HepG2 (cell line): ENCODE results near the gene TNS1. TPM values are rescaled to one million over a fixed set of nuclear protein-coding genes. Genes with fewer than 3 reads are reported as not detected.

ENCODE experiments used
- ATAC-seq: fragments of 200-7000 bp; cut with Tn5 transposase; 3 replicates; pipeline ENCODE4 v1.9.1; 2020; ENCODE audit warnings: mild to moderate bottlenecking, moderate library complexity
- BruUV-seq: library from RNA; stranded (reverse); fragments of 400-500 nt; replicated peaks from 2 replicates; lab custom pipeline; 2021; lab: Mats Ljungman, UMichigan
- CTCF ChIA-PET: fragments of 300-600 bp; formaldehyde crosslinking; extraction: SDS; loops from one replicate; lab custom pipeline; 2021; ENCODE audit warnings: low total read pairs, inconsistent platforms, low intra/inter-chr PET ratio; lab: Yijun Ruan, JAX
- POLR2A ChIA-PET: fragments of 350-600 bp; sonication (Branson Sonifier 250); formaldehyde crosslinking; loops from one replicate; lab custom pipeline; 2020; ENCODE audit warnings: antibody characterized with exemption, inconsistent platforms; lab: Yijun Ruan, JAX
- DNase-seq: peaks from one replicate; pipeline ENCODE4 v3.0.0-alpha.2; 2015; ENCODE audit warnings: low spot score
- FAIRE-seq: peaks from 3 replicates; lab custom pipeline; 2011; peaks lifted over from hg19 to GRCh38; lab: Jason Lieb, UNC
- H2AFZ ChIP-seq: one replicate; pipeline ENCODE4 v1.6.1; 2011; ENCODE audit warnings: low read length, inconsistent platforms
- H3K27ac ChIP-seq: fragments of 300-600 bp; 3 replicates; pipeline ENCODE4 v1.8.0; 2011; ENCODE audit warnings: mixed run types, mild to moderate bottlenecking, mixed read lengths, low read length, inconsistent platforms; ENCODE audit not compliant: insufficient read depth; ENCODE audit errors: extremely low read length
- H3K27me3 ChIP-seq, 2 experiments: fragments of 200-600 bp in 1 of 2; 2 replicates in 1 of 2; 3 replicates in 1 of 2; pipeline versions ENCODE4 v1.6.0 to v1.8.0; 2011; ENCODE audit warnings: low read length in 2 of 2, mild to moderate bottlenecking in 2 of 2, moderate library complexity in 2 of 2, inconsistent platforms in 1 of 2; ENCODE audit not compliant: insufficient read depth in 2 of 2, control insufficient read depth in 1 of 2
- H3K36me3 ChIP-seq, 2 experiments: fragments of 200-600 bp in 1 of 2; replicated peaks in 1 of 2; 2 replicates in 1 of 2; 3 replicates in 1 of 2; pipeline versions ENCODE4 v1.5.1 to v1.8.0; 2011; ENCODE audit warnings: low read length in 2 of 2, inconsistent platforms in 1 of 2; ENCODE audit not compliant: insufficient read depth in 2 of 2, control insufficient read depth in 1 of 2
- H3K4me1 ChIP-seq: 2 replicates; pipeline ENCODE4 v1.5.1; 2012; ENCODE audit warnings: low read length, inconsistent platforms; ENCODE audit not compliant: insufficient read depth
- H3K4me2 ChIP-seq: 2 replicates; pipeline ENCODE4 v1.6.0; 2011; ENCODE audit warnings: low read depth, low read length, inconsistent platforms
- H3K4me3 ChIP-seq, 3 experiments: fragments of 200-600 bp in 1 of 3; sonication (generic), shearing (Covaris generic) in 1 of 3; replicated peaks in 1 of 3; 2 replicates each; pipeline ENCODE4 v1.5.1; 2011 to 2016; ENCODE audit warnings: low read length in 3 of 3, inconsistent platforms in 2 of 3, low read depth in 2 of 3, mild to moderate bottlenecking in 2 of 3, control low read depth in 1 of 3, mixed read lengths in 1 of 3; ENCODE audit not compliant: insufficient read depth in 1 of 3
- H3K79me2 ChIP-seq: one replicate; pipeline ENCODE4 v1.6.1; 2011; ENCODE audit warnings: low read length, inconsistent platforms; ENCODE audit not compliant: insufficient read depth
- H3K9ac ChIP-seq: 2 replicates; pipeline ENCODE4 v1.6.0; 2011; ENCODE audit warnings: mild to moderate bottlenecking, low read depth, low read length, inconsistent platforms; ENCODE audit not compliant: insufficient read depth
- H3K9me3 ChIP-seq: 2 replicates; pipeline ENCODE4 v1.5.1; 2012; ENCODE audit warnings: mild to moderate bottlenecking, low read length
- H4K20me1 ChIP-seq: 2 replicates; pipeline ENCODE4 v1.6.0; 2011; ENCODE audit warnings: inconsistent platforms, mild to moderate bottlenecking, low read length, moderate library complexity; ENCODE audit not compliant: insufficient read depth
- CEBPB ChIP-seq: IDR thresholded peaks from 2 replicates; pipeline ENCODE4 v1.6.1; 2011; ENCODE audit warnings: low read depth, low read length, improper control_type of control experiment, borderline replicate concordance
- GTF2F1 ChIP-seq: fragments of 150-350 bp; IDR thresholded peaks from 2 replicates; pipeline ENCODE4 v1.6.1; 2014; ENCODE audit warnings: low read length
- MBD4 ChIP-seq: IDR thresholded peaks from 2 replicates; pipeline ENCODE4 v1.6.1; 2012; ENCODE audit warnings: low read length, inconsistent platforms, borderline replicate concordance
- POLR2G ChIP-seq: fragments of 200-400 bp; formaldehyde crosslinking; IDR thresholded peaks from 2 replicates; pipeline ENCODE4 v1.6.1; 2018; ENCODE audit warnings: mild to moderate bottlenecking, low read depth, low read length, moderate library complexity
- ZNF460 ChIP-seq: sonication (generic); formaldehyde crosslinking; IDR thresholded peaks from 2 replicates; pipeline ENCODE4 v1.5.1; 2020; ENCODE audit warnings: missing genetic modification reagents, mild to moderate bottlenecking, borderline replicate concordance
- WGBS: methylation state at CpG from one replicate; pipeline ENCODE4 v1.1.6; 2017; ENCODE audit warnings: low lambda C conversion rate; 5-methylcytosine and 5-hydroxymethylcytosine counted together
- in situ Hi-C: cut with HindIII; loops from 2 replicates; pipeline ENCODE4 v1.10.0; 2017; ENCODE audit warnings: low pct_unique_long_range_greater_than_20kb; ENCODE audit not compliant: extremely low pct_ligation_motif_present
- intact Hi-C: fragments of 100-400 bp; cut with micrococcal nuclease; formaldehyde crosslinking; loops from one replicate; pipeline ENCODE4 v1.10.0; 2022; ENCODE audit not compliant: unreplicated experiment
- polyA plus RNA-seq, 8 experiments: library from polyadenylated mRNA; depleted of rRNA in 3 of 8; stranded (reverse) in 7 of 8; unstranded in 1 of 8; fragments of >200 nt; fragmentation: Illumina TruSeq in 4 of 8; extraction: Trizol in 4 of 8; gene quantifications; 2 replicates each; pipeline versions ENCODE4 v1.2.1 to v1.2.3, GENCODE V29; 2011 to 2016; ENCODE audit warnings: low read depth in 4 of 8, missing spikeins in 1 of 8, mixed read lengths in 1 of 8; ENCODE audit not compliant: insufficient read depth in 1 of 8
- total RNA-seq, 5 experiments: library from RNA; depleted of rRNA; stranded (reverse); fragments of >200 nt; fragmentation: Illumina TruSeq; extraction: Trizol; gene quantifications; 2 replicates each; pipeline ENCODE4 v1.2.3, GENCODE V29; 2016; ENCODE audit warnings: low read depth in 1 of 5
- TF ChIP-seq, protein P1 (sequence below): sonication (generic); formaldehyde crosslinking; IDR thresholded peaks from 2 replicates; pipeline ENCODE4 v1.5.1; 2020; ENCODE audit warnings: mild to moderate bottlenecking, missing genetic modification reagents, moderate library complexity

The TNS1 gene
- total and polyA plus RNA-seq, 2 of the 13 experiments (the other 11 are each of a cell fraction or from before 2014, with no cell fraction given), result 1.9 to 118 TPM

DNA sequence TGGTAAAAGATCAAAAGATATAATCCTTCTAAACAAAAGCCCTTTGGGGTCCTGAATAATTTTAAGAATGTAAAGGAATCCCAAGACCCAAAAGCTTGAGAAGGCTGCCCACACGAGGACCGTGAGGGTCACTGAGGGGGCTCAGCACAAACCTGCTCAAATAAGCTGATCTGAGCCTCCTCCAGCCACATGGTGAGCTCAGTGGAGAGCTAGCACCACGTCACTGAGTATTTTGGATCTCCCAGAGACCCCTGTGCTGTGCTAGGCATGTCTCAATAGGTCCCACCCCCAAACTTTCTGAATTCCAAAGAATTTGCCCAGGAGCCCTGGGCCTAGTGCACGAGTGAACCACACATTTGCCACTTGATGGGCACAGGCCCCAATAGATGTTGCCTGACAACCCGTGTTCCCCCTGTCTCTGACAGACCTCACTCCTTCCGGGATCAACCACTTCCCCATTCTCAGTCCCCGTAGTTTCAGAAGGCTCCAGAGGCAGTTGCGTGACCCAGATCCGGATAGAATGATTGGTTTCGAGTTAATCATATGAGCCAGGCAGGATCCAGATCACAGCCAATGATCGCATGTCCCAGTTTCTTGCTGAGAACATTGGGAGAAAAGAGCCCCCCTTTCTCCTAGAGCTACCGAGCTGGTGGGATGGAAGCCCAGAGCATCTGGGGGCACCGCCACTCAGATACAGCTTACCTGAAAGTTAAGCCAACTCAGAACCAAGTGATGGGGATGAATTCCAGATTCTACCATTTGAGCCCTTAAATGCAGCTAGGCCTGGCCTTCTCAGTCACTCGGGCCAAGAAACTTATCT, 203.8 kb downstream of the TNS1 start:
- TF ChIP-seq POLR2G (peak; percentile 40; the same call in 1 of the 2 replicates), CEBPB (no peak), MBD4 (peak; percentile 44; the same call in 1 of the 2 replicates)
- TF ChIP-seq, all 625 proteins: peak for 2
- H3K4me1 ChIP-seq, result peaks cover 52% of the 10 kb centered on the region
- peaks cover 0 to 1% of the 10 kb centered on the region in 2 experiments; a peak in 1 of 5 replicates for H3K36me3 ChIP-seq
- in situ Hi-C loops (no loop called here), intact Hi-C loops (no loop called here)
- ATAC-seq (no peak), FAIRE-seq (no peak), DNase-seq (no peak)
- BruUV-seq, result no TSS peak
- H3K27me3 ChIP-seq, result no peaks in the 10 kb centered on the region
- no peak overlapping the region for H3K27ac ChIP-seq
- no peaks in the 10 kb centered on the region for H3K79me2 ChIP-seq
- no peak overlapping the region for H3K4me3 ChIP-seq
- POLR2A ChIA-PET, result no interaction called here
- 69% methylated on average over 13 of the region's 14 CpGs for WGBS
- 0 out of 2 replicates have a peak, but pooled peaks cover 7% of the 10 kb centered on the region for H4K20me1 ChIP-seq
- H3K4me2 ChIP-seq, result no peak overlapping the region
- CTCF ChIA-PET, result no interaction called here
- H2AFZ ChIP-seq, result no peak overlapping the region
- H3K9ac ChIP-seq, result no peak overlapping the region
- H3K9me3 ChIP-seq, result no peaks in the 10 kb centered on the region

DNA sequence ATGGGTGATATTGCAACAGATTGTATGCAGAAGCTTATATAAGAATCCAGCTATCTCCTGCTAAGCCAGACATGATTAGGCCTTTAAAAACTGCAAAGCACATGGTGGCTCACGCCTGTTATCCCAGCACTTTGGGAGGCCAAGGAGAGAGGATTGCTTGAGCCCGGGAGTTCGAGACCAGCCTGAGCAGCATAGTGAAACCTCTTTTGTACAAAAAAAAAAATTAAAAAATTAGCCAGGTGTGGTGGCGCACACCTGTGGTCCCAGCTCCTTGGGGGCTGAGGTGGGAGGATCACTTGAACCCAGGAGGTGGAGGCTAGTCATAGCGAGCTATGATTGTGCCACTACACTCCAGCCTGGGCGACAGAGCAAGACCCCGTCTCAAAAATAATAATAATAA, 204.6 kb downstream of the TNS1 start:
- Histone ChIP-seq H4K20me1 (0 out of 2 replicates have a peak, but pooled peaks cover 4% of the 10 kb centered on the region), H3K9ac (no peak overlapping the region), H3K27ac (no peak overlapping the region), H3K4me1 (peaks cover 60% of the 10 kb centered on the region), H3K4me2 (no peak overlapping the region), H3K36me3 (no peaks in the 10 kb centered on the region; a peak in 1 of 5 replicates), H3K9me3 (no peaks in the 10 kb centered on the region), H3K4me3 (no peak overlapping the region), H3K79me2 (no peaks in the 10 kb centered on the region), H3K27me3 (no peaks in the 10 kb centered on the region), H2AFZ (no peak overlapping the region)
- TF ChIP-seq, protein P1, sequence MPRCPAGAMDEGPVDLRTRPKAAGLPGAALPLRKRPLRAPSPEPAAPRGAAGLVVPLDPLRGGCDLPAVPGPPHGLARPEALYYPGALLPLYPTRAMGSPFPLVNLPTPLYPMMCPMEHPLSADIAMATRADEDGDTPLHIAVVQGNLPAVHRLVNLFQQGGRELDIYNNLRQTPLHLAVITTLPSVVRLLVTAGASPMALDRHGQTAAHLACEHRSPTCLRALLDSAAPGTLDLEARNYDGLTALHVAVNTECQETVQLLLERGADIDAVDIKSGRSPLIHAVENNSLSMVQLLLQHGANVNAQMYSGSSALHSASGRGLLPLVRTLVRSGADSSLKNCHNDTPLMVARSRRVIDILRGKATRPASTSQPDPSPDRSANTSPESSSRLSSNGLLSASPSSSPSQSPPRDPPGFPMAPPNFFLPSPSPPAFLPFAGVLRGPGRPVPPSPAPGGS (CRISPR knock-in tag), result 0 out of 2 replicates have a peak, but pooled peaks have one; percentile 6
- TF ChIP-seq GTF2F1 (no peak), CEBPB (0 out of 2 replicates have a peak, but pooled peaks have one; percentile 4), ZNF460 (CRISPR knock-in tag) (peak; percentile 21; the same call in 1 of the 2 replicates)
- no peak for FAIRE-seq
- no peak for ATAC-seq
- WGBS, result 82% methylated on average over 7 of the region's 7 CpGs
- ChIA-PET POLR2A (no interaction called here), CTCF (no interaction called here)
- DNase-seq, result no peak
- in situ Hi-C loops, result no loop called here
- intact Hi-C loops, result no loop called here
- no TSS peak for BruUV-seq
